NCI-H226 (cell line): ENCODE measurements around the gene WWC1.
"Not testable (repeated sequence)": the region's sequence is repeated elsewhere in the genome, so short reads cannot be mapped to it uniquely, and the experiment has no call there.

Experiments
- DNase-seq: peaks from one replicate; pipeline ENCODE4 v3.0.0-alpha.2; 2015

Gene WWC1

GRCh38 chr5:168310541-168310940, 19.1 kb downstream of the WWC1 start:
- not testable (repeated sequence) for DNase-seq

GRCh38 chr5:168311061-168311566, 19.7 kb downstream of the WWC1 start:
- no peak for DNase-seq

DNA sequence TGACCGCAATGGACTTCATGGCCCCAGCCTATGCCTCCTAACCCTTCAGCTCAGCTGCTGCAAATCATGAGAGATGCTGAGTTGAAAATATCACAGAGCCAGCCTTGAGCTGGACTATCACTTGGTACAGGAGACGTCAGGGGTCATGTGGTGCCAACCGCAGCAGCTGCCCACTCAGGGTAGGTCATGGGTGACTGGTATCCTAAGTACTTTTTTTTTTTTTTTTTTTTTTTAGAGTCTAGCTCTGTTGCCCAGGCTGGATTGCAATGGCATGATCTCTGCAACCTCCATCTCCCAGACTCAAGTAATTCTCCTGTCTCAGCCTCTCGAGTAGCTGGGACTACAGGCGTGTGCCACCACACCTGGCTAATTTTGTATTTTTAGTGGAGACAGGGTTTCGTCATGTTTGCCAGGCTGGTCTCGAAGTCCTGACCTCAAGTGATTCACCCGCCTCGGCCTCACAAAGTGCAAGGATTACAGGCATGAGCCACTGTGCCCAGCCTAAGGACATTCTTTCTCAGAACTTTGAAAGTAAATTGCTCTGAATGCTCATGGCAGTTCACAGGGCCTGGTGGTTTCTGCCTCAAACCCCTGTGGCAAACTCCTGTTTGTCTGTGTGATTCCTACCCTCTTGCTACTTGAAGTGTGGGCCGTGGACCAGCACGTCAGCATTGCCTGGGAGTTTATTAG, 21.3 kb downstream of the WWC1 start:
- no peak for DNase-seq

DNA sequence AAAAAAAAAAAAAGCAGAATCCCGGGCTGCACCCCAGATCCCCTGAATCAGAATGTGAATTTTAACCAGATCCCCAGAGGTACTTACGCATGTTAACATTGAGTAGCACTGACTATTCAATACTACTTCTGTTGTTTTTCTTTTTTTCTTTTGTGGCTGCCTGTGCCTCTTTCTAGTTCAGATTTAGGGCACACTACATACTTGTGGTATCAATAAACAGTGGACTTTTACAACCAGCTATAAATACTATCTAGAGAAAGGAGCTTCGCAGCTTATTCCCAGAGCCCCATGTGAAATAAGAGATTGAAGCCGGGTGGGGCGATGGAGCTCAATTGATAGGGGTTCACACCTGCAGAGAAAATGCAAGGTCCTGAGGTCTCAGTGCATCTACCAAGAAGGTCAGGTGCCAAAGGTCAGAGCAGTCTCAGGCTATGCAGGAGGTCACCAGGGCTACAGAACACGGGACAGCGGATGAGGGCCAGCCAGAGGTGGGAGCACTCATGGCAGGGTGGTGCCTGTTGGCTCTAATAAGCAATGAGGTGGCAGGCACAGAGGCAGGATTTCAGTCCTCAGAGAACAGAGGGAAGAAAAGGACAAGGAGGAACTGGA, 22.3 kb downstream of the WWC1 start:
- no peak for DNase-seq

GRCh38 chr5:168314735-168315411, 23.4 kb downstream of the WWC1 start:
- peak; percentile 100 for DNase-seq

DNA sequence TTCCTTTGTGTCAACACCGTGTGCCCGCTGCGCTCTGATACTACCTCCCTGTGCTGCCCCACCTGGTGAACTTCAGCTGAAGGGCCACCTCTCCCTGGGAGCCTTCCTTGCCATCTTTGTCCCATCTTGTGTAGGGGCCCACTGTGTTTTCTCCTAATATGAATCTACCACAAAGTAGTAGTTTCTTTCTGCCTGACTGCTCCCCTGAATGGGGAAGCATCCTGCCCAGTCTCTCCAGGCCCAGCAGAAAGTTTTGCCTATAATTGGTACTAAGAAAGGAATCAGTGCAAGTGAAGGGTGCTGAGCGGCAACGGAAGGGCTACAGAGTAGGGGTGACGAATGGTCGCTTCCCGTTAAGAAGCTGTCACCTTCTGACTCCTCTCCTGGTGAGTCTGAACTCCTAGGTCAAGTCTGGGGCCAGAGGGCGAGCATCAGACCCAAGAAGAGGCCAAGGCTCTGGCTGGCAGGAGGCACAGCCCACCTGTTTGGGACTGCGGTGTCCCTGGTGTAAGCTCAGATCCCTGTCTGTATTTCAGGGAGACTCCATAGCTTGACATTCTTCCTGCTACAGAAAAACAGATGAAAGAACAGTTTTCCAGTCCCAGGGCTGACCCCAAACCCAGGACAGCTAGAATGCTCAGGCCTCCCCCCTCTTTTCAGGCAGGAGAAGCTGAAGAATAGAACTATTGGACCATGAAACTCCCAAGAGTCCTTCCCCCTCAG, 24.1 kb downstream of the WWC1 start:
- DNase-seq = no peak

DNA sequence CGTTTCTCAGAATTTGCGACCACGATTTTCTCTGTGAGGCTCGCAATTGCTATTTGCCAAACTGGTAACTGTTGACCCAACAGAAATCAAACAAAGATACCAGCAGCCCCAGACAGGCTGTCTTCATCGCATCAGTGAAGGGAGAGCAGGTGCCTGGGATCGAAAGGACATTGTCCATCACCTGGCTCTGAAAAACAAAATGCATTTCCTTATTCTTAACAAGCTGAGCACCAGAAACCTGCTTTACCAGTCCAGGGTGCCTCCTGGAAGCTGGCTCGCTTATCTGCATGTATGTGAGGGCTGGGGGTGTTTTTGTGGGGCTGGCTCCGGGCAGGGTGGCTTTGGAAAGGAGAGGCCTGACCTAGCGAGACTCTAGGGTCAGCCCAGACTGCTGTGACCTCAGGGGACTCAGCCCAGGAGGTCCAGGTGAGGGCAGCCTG, 24.7 kb downstream of the WWC1 start:
- DNase-seq = no peak

GRCh38 chr5:168317096-168317520, 25.7 kb downstream of the WWC1 start:
- DNase-seq = peak; percentile 83

DNA sequence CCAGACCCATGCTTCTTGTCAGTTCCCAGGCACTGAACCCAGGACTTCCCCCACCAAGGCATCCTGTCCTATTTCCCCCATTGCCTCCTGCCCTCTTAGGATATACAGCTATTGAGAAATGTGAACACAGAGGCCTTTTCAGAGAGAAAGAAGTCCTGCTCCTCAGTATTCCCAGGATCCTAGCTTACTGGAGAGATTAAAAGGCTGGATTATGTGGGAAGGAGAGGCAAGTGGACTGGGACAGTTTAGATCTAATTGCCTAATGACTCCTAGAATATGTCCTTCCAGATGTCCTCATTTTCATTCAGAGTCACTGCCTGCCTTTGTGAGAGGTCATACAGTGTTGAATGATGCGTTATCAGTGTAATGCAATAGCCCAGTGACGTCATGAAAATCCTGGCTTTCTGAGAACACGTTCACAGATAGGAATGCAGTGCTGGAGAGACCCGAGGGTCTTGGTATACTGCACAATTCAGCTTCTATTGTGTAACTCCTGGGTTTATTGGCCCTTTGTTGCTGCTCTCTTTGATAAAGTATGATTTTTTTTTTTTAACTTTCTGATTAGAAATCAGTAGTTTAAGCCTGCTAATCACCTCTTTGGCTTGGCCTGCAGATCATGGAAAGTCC, 26.2 kb downstream of the WWC1 start:
- DNase-seq = peak; percentile 100

GRCh38 chr5:168318240-168318639, 26.8 kb downstream of the WWC1 start:
- no peak for DNase-seq

- no peak for DNase-seq
Measured at GRCh38 chr5:168319774-168320173, 28.3 kb downstream of the WWC1 start.

DNA sequence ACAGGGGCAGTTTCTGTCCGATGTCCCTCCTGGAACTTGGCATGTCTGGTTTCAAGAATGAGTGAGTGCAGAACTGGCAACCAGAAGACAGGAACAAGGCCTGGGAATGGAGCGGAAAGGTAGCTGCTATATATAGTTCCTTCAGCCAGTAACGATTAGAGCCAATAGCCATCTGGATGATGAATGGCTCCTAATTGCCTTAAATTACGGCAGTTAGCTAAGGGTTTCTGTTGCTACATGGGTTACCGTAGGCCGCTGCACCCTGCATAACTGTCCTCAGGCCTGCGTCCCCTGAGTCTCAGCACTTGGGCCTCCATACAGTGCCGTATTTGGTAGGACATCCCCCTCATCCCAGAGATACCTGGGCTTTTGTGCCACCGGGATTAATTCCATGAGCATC, 29.4 kb downstream of the WWC1 start:
- no peak for DNase-seq

- DNase-seq = peak; percentile 93
Measured at GRCh38 chr5:168324859-168325630, 33.6 kb downstream of the WWC1 start.

GRCh38 chr5:168327019-168327421, 35.6 kb downstream of the WWC1 start:
- peak; percentile 65 for DNase-seq

DNA sequence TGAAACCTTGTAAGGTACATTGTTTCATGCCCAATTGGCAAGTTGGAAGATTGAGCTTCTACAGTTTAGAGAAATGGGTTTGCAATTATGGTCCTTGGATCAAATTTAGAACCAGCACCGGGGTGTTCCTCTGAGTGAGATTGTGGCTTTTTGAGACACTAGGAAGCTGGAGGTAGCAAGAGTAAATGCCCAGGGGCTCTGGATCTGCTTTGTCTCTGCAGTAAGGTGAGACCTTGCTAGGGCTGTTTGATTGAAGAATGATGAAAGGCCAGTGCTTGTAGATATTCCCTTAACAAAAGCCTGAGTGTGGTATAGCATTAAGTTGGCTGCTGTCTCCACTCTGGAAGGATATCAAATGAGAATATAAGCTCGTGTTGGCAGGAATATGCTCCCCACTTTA, 36.0 kb downstream of the WWC1 start:
- no peak for DNase-seq

- peak; percentile 61 for DNase-seq
Measured at GRCh38 chr5:168327994-168328393, 36.5 kb downstream of the WWC1 start.

- DNase-seq = no peak
Measured at GRCh38 chr5:168328814-168329213, 37.4 kb downstream of the WWC1 start.

DNA sequence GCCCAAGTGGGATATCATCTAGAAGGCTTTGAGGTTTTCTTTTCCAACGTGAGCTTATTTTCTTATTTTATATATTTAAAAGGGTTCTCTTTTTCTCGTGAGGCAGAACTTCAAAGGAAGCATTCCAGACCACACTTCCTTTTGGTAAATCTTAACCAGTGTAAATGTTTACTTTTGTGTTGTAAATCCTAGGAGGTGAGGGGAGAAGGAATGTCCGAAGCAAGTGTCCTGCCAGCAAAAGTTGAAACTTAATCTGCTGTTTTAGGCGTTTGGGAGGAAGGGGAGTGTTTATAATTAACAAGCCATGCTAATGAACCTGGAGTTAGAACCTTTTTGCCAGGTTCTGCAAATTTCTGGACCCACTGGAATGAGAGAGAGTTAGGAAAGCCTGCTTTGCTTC, 37.9 kb downstream of the WWC1 start:
- DNase-seq = no peak

DNA sequence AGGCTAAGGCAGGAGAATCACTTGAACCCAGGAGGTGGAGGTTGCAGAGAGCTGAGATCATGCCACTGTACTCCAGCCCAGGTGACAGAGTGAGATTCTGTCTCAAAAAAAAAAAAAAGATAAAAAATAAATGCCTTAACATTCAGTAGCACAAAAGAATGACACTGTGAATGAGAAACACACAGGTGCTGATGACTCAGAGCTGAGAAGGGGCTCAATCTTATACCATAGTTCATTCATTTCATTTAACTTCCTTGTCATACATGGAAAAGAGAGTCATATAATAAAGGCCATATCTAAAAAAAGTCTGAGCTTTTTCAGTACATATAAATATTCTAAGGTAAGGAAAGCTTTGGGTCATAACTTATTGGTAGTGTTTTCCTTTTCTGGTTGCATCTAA, 40.6 kb downstream of the WWC1 start:
- no peak for DNase-seq

DNA sequence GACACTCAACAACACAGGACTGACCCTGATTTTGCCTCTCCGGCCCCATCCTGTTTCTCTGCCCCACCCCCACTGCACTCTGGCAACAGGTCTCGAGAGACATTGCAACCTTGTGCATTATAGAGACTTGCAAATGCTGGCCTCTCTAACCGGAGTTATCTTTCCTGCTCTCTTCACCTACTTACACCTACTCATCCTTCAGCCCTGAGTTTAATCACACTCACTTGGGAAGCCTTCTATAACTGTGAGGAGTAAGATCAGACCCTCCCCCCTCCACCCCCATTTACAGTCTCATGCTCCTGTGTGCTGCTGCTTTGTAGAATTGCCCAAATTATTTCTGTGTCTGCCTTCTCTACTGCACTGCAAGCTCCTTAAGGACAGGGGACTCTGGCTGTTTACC, 42.8 kb downstream of the WWC1 start:
- no peak for DNase-seq

- DNase-seq = peak; percentile 92
Measured at GRCh38 chr5:168334695-168335094, 43.2 kb downstream of the WWC1 start.

- no peak for DNase-seq
Measured at GRCh38 chr5:168337361-168337760, 45.9 kb downstream of the WWC1 start.
